ENCODE measurements around the gene UBE2V1.
A peak's percentile ranks its signal among the peaks of the same experiment; 100 is the strongest.

The UBE2V1 gene

DNA sequence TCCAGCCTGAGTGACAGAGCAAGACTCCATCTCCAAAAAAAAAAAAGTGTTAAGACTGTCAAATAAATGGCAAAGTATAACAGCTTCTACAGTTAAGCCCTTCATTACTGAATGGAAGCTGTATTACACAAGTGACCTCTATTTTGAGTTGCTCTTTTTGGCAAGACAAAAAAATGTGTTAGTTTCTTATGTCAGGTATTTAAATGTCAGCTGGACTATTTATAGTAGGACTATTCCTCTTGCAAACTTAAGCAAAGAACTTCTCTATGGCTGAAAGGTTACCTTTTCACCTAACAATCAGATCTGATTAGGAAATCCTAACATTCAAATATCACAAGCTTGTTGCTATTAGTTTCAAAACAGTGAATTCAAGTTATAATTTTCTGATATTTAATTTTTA is 12.4 kb downstream of the UBE2V1 start:
- no peak for TF ChIP-seq CTCF (IDR thresholded peaks at IDR 0.05)
- no peak overlapping the region for H2AFZ ChIP-seq
- no peaks in the 10 kb centered on the region for H3K9me3 ChIP-seq (ENCODE audit: control insufficient read depth, low read length)
- peak overlapping the region; percentile 16 for H3K4me2 ChIP-seq (ENCODE audit: low read length)
- H3K27ac ChIP-seq: no peak overlapping the region
- H3K79me2 ChIP-seq: peaks cover 52% of the 10 kb centered on the region
- H3K9ac ChIP-seq: no peak overlapping the region
- H3K27me3 ChIP-seq (ENCODE audit: control insufficient read depth, insufficient read depth, low read length): no peaks in the 10 kb centered on the region
- H3K36me3 ChIP-seq (ENCODE audit: control insufficient read depth, insufficient read depth, low read length): no peaks in the 10 kb centered on the region
- peaks cover 6% of the 10 kb centered on the region for H3K4me1 ChIP-seq
- H3K4me3 ChIP-seq (ENCODE audit: low read depth, low read length): peak overlapping the region; percentile 15

DNA sequence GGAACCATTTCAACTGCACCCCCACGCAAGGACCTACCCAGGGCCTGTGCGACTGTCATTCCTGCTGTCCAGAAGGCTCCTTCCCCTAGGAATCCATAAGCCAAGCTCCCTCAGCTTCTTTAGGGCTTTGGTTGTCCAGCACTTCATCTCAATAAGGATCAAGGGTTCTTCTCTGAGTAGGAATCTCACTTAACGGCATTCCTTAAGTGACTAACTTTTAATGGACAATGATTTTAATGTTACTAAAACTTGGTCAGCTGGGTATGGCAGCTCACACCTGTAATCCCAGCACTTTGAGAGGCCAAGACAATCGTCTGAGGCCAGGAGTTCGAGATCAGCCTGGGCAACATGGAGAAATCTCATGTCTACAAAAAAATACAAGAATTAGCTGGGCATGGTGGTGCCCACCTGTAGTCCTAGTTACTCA is 13.4 kb downstream of the UBE2V1 start:
- Histone ChIP-seq H3K4me3 (ENCODE audit: low read depth, low read length) (no peak overlapping the region), H3K79me2 (peaks cover 49% of the 10 kb centered on the region), H3K27me3 (ENCODE audit: control insufficient read depth, insufficient read depth, low read length) (no peaks in the 10 kb centered on the region), H3K4me1 (peaks cover 6% of the 10 kb centered on the region), H3K9ac (no peak overlapping the region), H3K27ac (no peak overlapping the region), H3K36me3 (ENCODE audit: control insufficient read depth, insufficient read depth, low read length) (no peaks in the 10 kb centered on the region), H3K4me2 (ENCODE audit: low read length) (no peak overlapping the region), H2AFZ (no peak overlapping the region), H3K9me3 (ENCODE audit: control insufficient read depth, low read length) (no peaks in the 10 kb centered on the region)
- TF ChIP-seq CTCF (IDR thresholded peaks at IDR 0.05): no peak

DNA sequence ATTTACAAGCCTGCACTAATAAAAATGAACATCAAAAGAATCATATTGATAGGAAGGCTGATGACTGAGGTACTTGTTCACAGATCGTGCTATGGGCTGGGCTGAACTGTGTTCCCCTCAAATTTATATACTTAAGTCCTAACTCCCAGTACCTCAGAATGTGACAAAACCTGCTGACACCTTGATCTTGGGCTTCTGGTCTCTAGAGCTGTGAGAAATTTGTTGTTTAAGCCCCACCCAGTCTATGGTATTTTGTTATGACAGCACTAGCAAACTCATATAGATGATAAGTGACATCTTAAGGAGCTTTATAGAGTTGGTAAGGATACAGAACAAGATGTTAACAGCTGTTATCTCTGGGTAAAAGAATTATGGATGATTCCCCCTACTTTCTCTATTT is 13.8 kb downstream of the UBE2V1 start:
- H3K79me2 ChIP-seq: peaks cover 52% of the 10 kb centered on the region
- H3K9me3 ChIP-seq (ENCODE audit: control insufficient read depth, low read length): no peaks in the 10 kb centered on the region
- no peak overlapping the region for H3K27ac ChIP-seq
- no peak overlapping the region for H3K4me2 ChIP-seq (ENCODE audit: low read length)
- H3K9ac ChIP-seq: no peak overlapping the region
- no peaks in the 10 kb centered on the region for H3K27me3 ChIP-seq (ENCODE audit: control insufficient read depth, insufficient read depth, low read length)
- no peak for TF ChIP-seq CTCF (IDR thresholded peaks at IDR 0.05)
- no peak overlapping the region for H3K4me3 ChIP-seq (ENCODE audit: low read depth, low read length)
- no peak overlapping the region for H2AFZ ChIP-seq
- no peaks in the 10 kb centered on the region for H3K36me3 ChIP-seq (ENCODE audit: control insufficient read depth, insufficient read depth, low read length)
- H3K4me1 ChIP-seq: peaks cover 6% of the 10 kb centered on the region

DNA sequence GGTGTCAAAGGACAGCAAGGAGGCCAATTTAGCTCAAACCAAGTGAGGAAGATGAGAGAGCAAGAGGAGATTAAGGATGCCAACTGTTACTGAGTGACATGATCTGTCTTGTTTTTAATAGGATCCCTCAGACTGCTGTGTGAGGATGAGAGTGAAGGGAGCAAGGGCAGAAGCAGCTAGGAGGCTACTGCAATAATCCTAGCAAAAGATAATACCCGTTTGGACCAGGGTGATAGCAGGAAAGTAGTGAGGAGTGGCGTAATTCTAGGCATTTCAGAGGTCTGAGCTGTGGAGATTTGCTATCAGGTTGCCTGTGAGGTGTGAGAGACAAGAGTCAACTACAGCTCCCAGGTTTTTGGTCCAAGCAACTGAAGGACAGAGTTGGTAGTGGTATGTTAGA is 14.7 kb downstream of the UBE2V1 start:
- H3K9me3 ChIP-seq (ENCODE audit: control insufficient read depth, low read length): no peaks in the 10 kb centered on the region
- H2AFZ ChIP-seq: no peak overlapping the region
- H3K9ac ChIP-seq: no peak overlapping the region
- no peak overlapping the region for H3K4me3 ChIP-seq (ENCODE audit: low read depth, low read length)
- no peaks in the 10 kb centered on the region for H3K36me3 ChIP-seq (ENCODE audit: control insufficient read depth, insufficient read depth, low read length)
- no peak for TF ChIP-seq CTCF (IDR thresholded peaks at IDR 0.05)
- H3K79me2 ChIP-seq: peaks cover 50% of the 10 kb centered on the region
- H3K27ac ChIP-seq: no peak overlapping the region
- no peaks in the 10 kb centered on the region for H3K27me3 ChIP-seq (ENCODE audit: control insufficient read depth, insufficient read depth, low read length)
- peaks cover 6% of the 10 kb centered on the region for H3K4me1 ChIP-seq
- no peak overlapping the region for H3K4me2 ChIP-seq (ENCODE audit: low read length)

- Histone ChIP-seq H2AFZ (no peak overlapping the region), H3K79me2 (peaks cover 53% of the 10 kb centered on the region), H3K9me3 (ENCODE audit: control insufficient read depth, low read length) (no peaks in the 10 kb centered on the region), H3K27me3 (ENCODE audit: control insufficient read depth, insufficient read depth, low read length) (no peaks in the 10 kb centered on the region), H3K9ac (no peak overlapping the region), H3K4me2 (ENCODE audit: low read length) (no peak overlapping the region), H3K27ac (no peak overlapping the region), H3K36me3 (ENCODE audit: control insufficient read depth, insufficient read depth, low read length) (no peaks in the 10 kb centered on the region), H3K4me1 (peaks cover 6% of the 10 kb centered on the region), H3K4me3 (ENCODE audit: low read depth, low read length) (no peak overlapping the region)
- no peak for TF ChIP-seq CTCF (IDR thresholded peaks at IDR 0.05)
These were observed 15.1 kb downstream of the UBE2V1 start for GRCh38 chr20:50097843-50098242.
